K562 (cell line): Measurements from ENCODE around the gene PAAF1. TPM values are rescaled to one million over a fixed set of nuclear protein-coding genes. Genes with fewer than 3 reads are reported as not detected.

ENCODE experiments used
- ATAC-seq: fragments of 200-7000 bp; cut with Tn5 transposase; 3 replicates; pipeline ENCODE4 v1.9.1; 2020; ENCODE audit warnings: moderate library complexity
- BruUV-seq: library from RNA; stranded (reverse); fragments of 400-500 nt; replicated peaks from 2 replicates; lab custom pipeline; 2021; lab: Mats Ljungman, UMichigan
- CTCF ChIA-PET: fragments of 300-600 bp; formaldehyde crosslinking; extraction: SDS; loops from one replicate; lab custom pipeline; 2021; ENCODE audit warnings: low intra/inter-chr PET ratio; lab: Yijun Ruan, JAX
- POLR2A ChIA-PET: fragments of 300-600, 350-650 bp; sonication (Branson Sonifier 250); formaldehyde crosslinking; extraction: SDS; loops from one replicate; lab custom pipeline; 2021; ENCODE audit warnings: antibody characterized with exemption, inconsistent platforms; lab: Yijun Ruan, JAX
- DNase-seq, 4 experiments: peaks; one replicate each; pipeline versions ENCODE4 v3.0.0 to v3.0.0-alpha.2; 2011 to 2018; ENCODE audit warnings: low spot score in 3 of 4, mixed read lengths in 3 of 4; ENCODE audit errors: extremely low read depth in 1 of 4
- FAIRE-seq: peaks from 2 replicates; lab custom pipeline; 2011; peaks lifted over from hg19 to GRCh38; lab: Jason Lieb, UNC
- H2AFZ ChIP-seq: 2 replicates; pipeline ENCODE4 v1.6.0; 2011; ENCODE audit warnings: low read depth, low read length, control low read depth, inconsistent platforms
- H3K27ac ChIP-seq: fragments of 200-600 bp; 3 replicates; pipeline ENCODE4 v1.8.0; 2011; ENCODE audit warnings: low read depth, mild to moderate bottlenecking, control low read depth, inconsistent platforms, low read length, moderate library complexity, mixed read lengths; ENCODE audit errors: extremely low read depth
- H3K27me3 ChIP-seq, 2 experiments: fragments of 300-600 bp in 1 of 2; 2 replicates in 1 of 2; 3 replicates in 1 of 2; pipeline versions ENCODE4 v1.6.0 to v1.8.0; 2011; ENCODE audit warnings: inconsistent platforms in 2 of 2, low read length in 2 of 2, mild to moderate bottlenecking in 1 of 2, mixed read lengths in 1 of 2, moderate library complexity in 1 of 2; ENCODE audit not compliant: control insufficient read depth in 2 of 2, insufficient read depth in 2 of 2
- H3K36me3 ChIP-seq: fragments of 300-600 bp; 3 replicates; pipeline ENCODE4 v1.8.0; 2011; ENCODE audit warnings: mild to moderate bottlenecking, low read length, inconsistent platforms; ENCODE audit not compliant: control insufficient read depth, insufficient read depth
- H3K4me1 ChIP-seq, 2 experiments: fragments of 200-600 bp in 1 of 2; replicated peaks in 1 of 2; 2 replicates in 1 of 2; 3 replicates in 1 of 2; pipeline versions ENCODE4 v1.5.1 to v1.8.0; 2011; ENCODE audit warnings: inconsistent platforms in 2 of 2, low read length in 2 of 2, mild to moderate bottlenecking in 1 of 2, mixed read lengths in 1 of 2, moderate library complexity in 1 of 2; ENCODE audit not compliant: control insufficient read depth in 2 of 2, insufficient read depth in 2 of 2
- H3K4me2 ChIP-seq: 2 replicates; pipeline ENCODE4 v1.6.1; 2011; ENCODE audit warnings: low read length, control low read depth, inconsistent platforms, mixed read lengths; ENCODE audit not compliant: insufficient read depth
- H3K4me3 ChIP-seq: fragments of 200-600 bp; sonication (generic), shearing (Covaris generic); 2 replicates; pipeline ENCODE4 v1.5.1; 2016; ENCODE audit warnings: control low read depth, inconsistent platforms
- H3K79me2 ChIP-seq: fragments of 200-600 bp; 3 replicates; pipeline ENCODE4 v1.8.0; 2011; ENCODE audit warnings: low read length, inconsistent platforms; ENCODE audit not compliant: control insufficient read depth, insufficient read depth
- H3K9ac ChIP-seq, 2 experiments: 2 replicates each; pipeline versions ENCODE4 v1.6.0 to v1.6.1; 2011; ENCODE audit warnings: low read depth in 2 of 2, low read length in 2 of 2, control low read depth in 1 of 2, inconsistent platforms in 1 of 2, mild to moderate bottlenecking in 1 of 2, mixed read lengths in 1 of 2; ENCODE audit not compliant: insufficient read depth in 1 of 2
- H3K9me1 ChIP-seq: one replicate; pipeline ENCODE4 v1.6.0; 2011; ENCODE audit warnings: inconsistent platforms, mild to moderate bottlenecking, low read length, moderate library complexity; ENCODE audit not compliant: control insufficient read depth, insufficient read depth
- H3K9me3 ChIP-seq: replicated peaks from 2 replicates; pipeline ENCODE4 v1.5.1; 2011; ENCODE audit warnings: low read depth, low read length, inconsistent platforms; ENCODE audit not compliant: control insufficient read depth, insufficient read depth
- H4K20me1 ChIP-seq: replicated peaks from 2 replicates; pipeline ENCODE4 v1.6.1; 2011; ENCODE audit warnings: low read length, inconsistent platforms, mixed read lengths; ENCODE audit not compliant: control insufficient read depth, insufficient read depth
- E4F1 ChIP-seq: fragments of 250-450 bp; sonication (Bioruptor Pico); IDR thresholded peaks from 2 replicates; pipeline ENCODE4 v1.5.0; 2021; ENCODE audit warnings: mild to moderate bottlenecking, borderline replicate concordance
- HNRNPLL ChIP-seq: fragments of 200-400 bp; formaldehyde crosslinking; IDR thresholded peaks from 2 replicates; pipeline ENCODE4 v1.6.1; 2017; ENCODE audit warnings: low read length, low read depth, mild to moderate bottlenecking; ENCODE audit not compliant: poor library complexity, severe bottlenecking
- U2AF1 ChIP-seq: fragments of 200-400 bp; formaldehyde crosslinking; optimal IDR thresholded peaks from 2 replicates; pipeline ENCODE3; 2017; ENCODE audit warnings: mild to moderate bottlenecking, low read depth, low read length, moderate library complexity
- ZNF124 ChIP-seq: sonication (generic); formaldehyde crosslinking; IDR thresholded peaks from 2 replicates; pipeline ENCODE4 v1.8.1; 2022; ENCODE audit warnings: missing genetic modification reagents
- ZNF398 ChIP-seq: fragments of 250-450 bp; sonication (Bioruptor Pico); IDR thresholded peaks from 2 replicates; pipeline ENCODE4 v1.8.0; 2021; ENCODE audit warnings: moderate library complexity, mild to moderate bottlenecking, inconsistent platforms
- WGBS: fragments of 100-300 bp; shearing (Covaris generic); methylation state at CpG from one replicate; pipeline ENCODE4 v1.1.6; 2016; ENCODE audit warnings: low coverage, mixed read lengths; ENCODE audit not compliant: insufficient coverage; ENCODE audit errors: missing lambda C conversion rate; 5-methylcytosine and 5-hydroxymethylcytosine counted together
- in situ Hi-C: fragments of 300-500 bp; cut with MboI; formaldehyde crosslinking; loops from 4 replicates; pipeline ENCODE4 v1.15.0; 2018; ENCODE audit warnings: inconsistent platforms, mixed read lengths
- intact Hi-C: fragments of 100-400 bp; cut with micrococcal nuclease; formaldehyde crosslinking; loops from 2 replicates; pipeline ENCODE4 v1.14.2; 2022
- polyA plus RNA-seq, 8 experiments: library from polyadenylated mRNA; depleted of rRNA in 4 of 8; stranded (reverse) in 5 of 8; unstranded in 3 of 8; fragments of >200 nt; fragmentation: Nextera tagmentation in 2 of 8; fragmentation: Illumina TruSeq in 1 of 8; extraction: Ambion mirVana in 2 of 8; extraction: Trizol in 1 of 8; gene quantifications; 2 replicates each; pipeline versions ENCODE4 v1.2.1 to v1.2.3, GENCODE V29; 2011 to 2014; ENCODE audit warnings: inconsistent platforms in 1 of 8, missing spikeins in 1 of 8
- total RNA-seq, 7 experiments: library from RNA; depleted of rRNA in 6 of 7; stranded (reverse); fragments of >200 nt in 6 of 7; fragmentation: Illumina TruSeq in 2 of 7; extraction: Trizol in 2 of 7; gene quantifications; 2 replicates each; pipeline versions ENCODE4 v1.2.1 to v1.2.3, GENCODE V29; 2011 to 2021; ENCODE audit warnings: low replicate concordance in 1 of 7

Gene PAAF1
- total and polyA plus RNA-seq, 9 of the 15 experiments (the other 6 are each of a cell fraction or from before 2014, with no cell fraction given), result 13.5 to 78.6 (median 23.3) TPM

GRCh38 chr11:73978576-73979086 lies 101.8 kb downstream of the PAAF1 start:
- BruUV-seq, result no TSS peak
- no peak overlapping the region for H3K4me2 ChIP-seq
- peaks cover 3% of the 10 kb centered on the region for H3K9me1 ChIP-seq
- no peaks in the 10 kb centered on the region for H3K9me3 ChIP-seq
- H3K9ac ChIP-seq, result no peak overlapping the region
- no peak overlapping the region for H3K4me3 ChIP-seq
- H3K36me3 ChIP-seq, result peaks cover 78% of the 10 kb centered on the region
- H4K20me1 ChIP-seq, result peaks cover 11% of the 10 kb centered on the region
- intact Hi-C loops (no loop called here), in situ Hi-C loops (no loop called here)
- H3K27me3 ChIP-seq, result no peaks in the 10 kb centered on the region
- H3K79me2 ChIP-seq, result peaks cover 45% of the 10 kb centered on the region
- peaks cover 34 to 65% of the 10 kb centered on the region in 2 experiments for H3K4me1 ChIP-seq
- no peak overlapping the region; the same call in 2 of the 3 replicates for H3K27ac ChIP-seq
- no peak for ATAC-seq
- no peak overlapping the region for H2AFZ ChIP-seq
- DNase-seq, result no peak
- no peak for FAIRE-seq
- TF ChIP-seq E4F1 (CRISPR knock-in tag), result no peak
- no peak for TF ChIP-seq ZNF124 (CRISPR knock-in tag)
- no peak for TF ChIP-seq ZNF398
- no peak for TF ChIP-seq U2AF1
- no peak for TF ChIP-seq HNRNPLL
- POLR2A ChIA-PET, result interaction anchor here (0.6 to 5.8 kb wide), 5 partner anchors 7 to 108 kb away, joined by 3 to 54 read pairs (median 9); no protein-coding TSS in a partner anchor
- WGBS, result 95% methylated on average over 3 of the region's 3 CpGs
- CTCF ChIA-PET, result no interaction called here
